K562 (cell line): ENCODE data around the gene SGSM2.

ENCODE experiments used
- GABPA ChIP-seq: fragments of 200-800 bp; sonication (Bioruptor generic); conservative IDR thresholded peaks from 2 replicates; pipeline ENCODE4 v1.6.1; 2016; ENCODE audit warnings: low read depth, missing genetic modification characterization, missing compliant biosample characterization
- HNRNPUL1 ChIP-seq: fragments of 200-400 bp; formaldehyde crosslinking; IDR thresholded peaks from 2 replicates; pipeline ENCODE4 v1.6.1; 2017; ENCODE audit warnings: low read length
- KDM1A ChIP-seq, 2 experiments: fragments of 450-650 bp; IDR thresholded peaks; 2 replicates each; pipeline ENCODE4 v1.6.1; 2016; ENCODE audit warnings: mild to moderate bottlenecking in 2 of 2
- MAFK ChIP-seq: IDR thresholded peaks from 2 replicates; pipeline ENCODE4 v1.6.1; 2011; ENCODE audit warnings: low read length, improper control_type of control experiment
- MYC ChIP-seq, 2 experiments: fragments of 250-450 bp in 1 of 2; sonication (Bioruptor Pico) in 1 of 2; IDR thresholded peaks; 2 replicates each; pipeline versions ENCODE4 v1.5.1 to v1.6.1; 2012 to 2021; ENCODE audit warnings: low read depth in 2 of 2, borderline replicate concordance in 1 of 2, improper control_type of control experiment in 1 of 2, low read length in 1 of 2, mild to moderate bottlenecking in 1 of 2, moderate library complexity in 1 of 2
- NFE2L1 ChIP-seq: fragments of 450-650 bp; IDR thresholded peaks from 2 replicates; pipeline ENCODE4 v1.6.1; 2016; ENCODE audit warnings: missing genetic modification characterization, low read depth, mild to moderate bottlenecking, missing compliant biosample characterization, moderate library complexity, borderline replicate concordance
- NFIC ChIP-seq: fragments of 450-650 bp; IDR thresholded peaks from 2 replicates; pipeline ENCODE4 v1.6.1; 2017; ENCODE audit warnings: mild to moderate bottlenecking, inconsistent platforms
- PCBP1 ChIP-seq: fragments of 200-400 bp; formaldehyde crosslinking; IDR thresholded peaks from 2 replicates; pipeline ENCODE4 v1.6.1; 2018; ENCODE audit warnings: mild to moderate bottlenecking, low read depth, low read length; ENCODE audit not compliant: poor library complexity, severe bottlenecking
- POLR2AphosphoS5 ChIP-seq: IDR thresholded peaks from 2 replicates; pipeline ENCODE4 v1.6.1; 2011; ENCODE audit warnings: mild to moderate bottlenecking, low read depth, low read length, moderate library complexity; ENCODE audit not compliant: control insufficient read depth, insufficient read depth
- SIN3A ChIP-seq, 2 experiments: fragments of 150-350 bp in 1 of 2; IDR thresholded peaks; 2 replicates each; pipeline ENCODE4 v1.6.1; 2011 to 2016; ENCODE audit warnings: borderline replicate concordance in 2 of 2, low read depth in 2 of 2, low read length in 2 of 2, mild to moderate bottlenecking in 2 of 2, moderate library complexity in 2 of 2; ENCODE audit not compliant: control insufficient read depth in 1 of 2
- ZNF146 ChIP-seq: IDR thresholded peaks from one replicate; pipeline ENCODE4 v1.6.1; 2018; ENCODE audit warnings: missing compliant biosample characterization; ENCODE audit not compliant: unreplicated experiment
- ZNF695 ChIP-seq: fragments of 450-650 bp; formaldehyde crosslinking; IDR thresholded peaks from 2 replicates; pipeline ENCODE4 v1.4.0; 2020; ENCODE audit warnings: mild to moderate bottlenecking, moderate library complexity
- TF ChIP-seq, protein P1 (sequence below), 3 experiments: IDR thresholded peaks in 2 of 3; conservative IDR thresholded peaks in 1 of 3; 2 replicates each; pipeline ENCODE4 v1.5.1; 2011 to 2012; ENCODE audit warnings: low read length in 3 of 3, mild to moderate bottlenecking in 3 of 3, control low read depth in 2 of 3, improper control_type of control experiment in 1 of 3, inconsistent platforms in 1 of 3, low read depth in 1 of 3, mixed read lengths in 1 of 3, moderate library complexity in 1 of 3; ENCODE audit not compliant: insufficient read depth in 2 of 3
- TF ChIP-seq, protein P2 (sequence below): fragments of 250-450 bp; sonication (Bioruptor Pico); IDR thresholded peaks from 2 replicates; pipeline ENCODE4 v1.5.1; 2021; ENCODE audit warnings: mild to moderate bottlenecking

DNA sequence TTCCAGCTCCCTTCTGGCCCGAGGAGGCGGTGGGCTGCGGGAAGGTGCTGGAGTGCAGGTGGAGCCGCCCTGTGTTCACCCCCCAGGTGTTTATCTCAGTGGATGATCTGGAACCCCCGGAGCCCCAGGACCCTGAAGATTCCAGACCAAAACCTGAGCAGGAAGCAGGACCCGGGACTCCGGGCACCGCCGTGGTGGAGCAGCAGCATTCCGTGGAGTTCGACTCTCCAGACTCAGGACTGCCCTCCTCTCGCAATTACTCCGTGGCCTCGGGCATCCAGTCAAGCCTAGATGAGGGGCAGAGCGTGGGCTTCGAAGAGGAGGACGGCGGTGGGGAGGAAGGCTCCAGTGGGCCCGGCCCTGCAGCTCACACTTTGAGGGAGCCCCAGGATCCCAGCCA is 38.1 kb downstream of the SGSM2 start:
- TF ChIP-seq, protein P1, sequence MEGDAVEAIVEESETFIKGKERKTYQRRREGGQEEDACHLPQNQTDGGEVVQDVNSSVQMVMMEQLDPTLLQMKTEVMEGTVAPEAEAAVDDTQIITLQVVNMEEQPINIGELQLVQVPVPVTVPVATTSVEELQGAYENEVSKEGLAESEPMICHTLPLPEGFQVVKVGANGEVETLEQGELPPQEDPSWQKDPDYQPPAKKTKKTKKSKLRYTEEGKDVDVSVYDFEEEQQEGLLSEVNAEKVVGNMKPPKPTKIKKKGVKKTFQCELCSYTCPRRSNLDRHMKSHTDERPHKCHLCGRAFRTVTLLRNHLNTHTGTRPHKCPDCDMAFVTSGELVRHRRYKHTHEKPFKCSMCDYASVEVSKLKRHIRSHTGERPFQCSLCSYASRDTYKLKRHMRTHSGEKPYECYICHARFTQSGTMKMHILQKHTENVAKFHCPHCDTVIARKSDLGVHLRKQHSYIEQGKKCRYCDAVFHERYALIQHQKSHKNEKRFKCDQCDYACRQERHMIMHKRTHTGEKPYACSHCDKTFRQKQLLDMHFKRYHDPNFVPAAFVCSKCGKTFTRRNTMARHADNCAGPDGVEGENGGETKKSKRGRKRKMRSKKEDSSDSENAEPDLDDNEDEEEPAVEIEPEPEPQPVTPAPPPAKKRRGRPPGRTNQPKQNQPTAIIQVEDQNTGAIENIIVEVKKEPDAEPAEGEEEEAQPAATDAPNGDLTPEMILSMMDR (IDR thresholded peaks at IDR 0.05 in 2 of 3, conservative IDR thresholded peaks at IDR 0.05 in 1 of 3; ENCODE audit: insufficient read depth in 2 of 3, low read depth in 1 of 3, low read length in 3 of 3) = no peak
- no peak for TF ChIP-seq POLR2AphosphoS5
- no peak for TF ChIP-seq ZNF695 (CRISPR knock-in tag)
- no peak for TF ChIP-seq ZNF146
- TF ChIP-seq GABPA (tag) = no peak
- TF ChIP-seq HNRNPUL1 = no peak
- TF ChIP-seq MYC (IDR thresholded peaks at IDR 0.05; ENCODE audit: low read depth, low read length) = no peak
- TF ChIP-seq MYC (CRISPR knock-in tag; IDR thresholded peaks at IDR 0.05; ENCODE audit: borderline replicate concordance, low read depth) = no peak
- TF ChIP-seq NFIC = no peak
- TF ChIP-seq PCBP1 = no peak
- TF ChIP-seq KDM1A (IDR thresholded peaks at IDR 0.05) = no peak
- TF ChIP-seq NFE2L1 (tag) = no peak
- no peak for TF ChIP-seq SIN3A (IDR thresholded peaks at IDR 0.05; ENCODE audit: borderline replicate concordance in 2 of 2, control insufficient read depth in 1 of 2, low read depth in 2 of 2, low read length in 2 of 2)
- TF ChIP-seq, protein P2, sequence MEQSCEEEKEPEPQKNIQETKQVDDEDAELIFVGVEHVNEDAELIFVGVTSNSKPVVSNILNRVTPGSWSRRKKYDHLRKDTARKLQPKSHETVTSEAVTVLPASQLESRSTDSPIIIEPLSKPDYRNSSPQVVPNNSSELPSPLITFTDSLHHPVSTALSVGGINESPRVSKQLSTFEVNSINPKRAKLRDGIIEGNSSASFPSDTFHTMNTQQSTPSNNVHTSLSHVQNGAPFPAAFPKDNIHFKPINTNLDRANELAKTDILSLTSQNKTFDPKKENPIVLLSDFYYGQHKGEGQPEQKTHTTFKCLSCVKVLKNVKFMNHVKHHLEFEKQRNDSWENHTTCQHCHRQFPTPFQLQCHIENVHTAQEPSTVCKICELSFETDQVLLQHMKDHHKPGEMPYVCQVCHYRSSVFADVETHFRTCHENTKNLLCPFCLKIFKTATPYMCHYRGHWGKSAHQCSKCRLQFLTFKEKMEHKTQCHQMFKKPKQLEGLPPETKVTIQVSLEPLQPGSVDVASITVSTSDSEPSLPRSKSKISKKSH (CRISPR knock-in tag) = no peak
- no peak for TF ChIP-seq MAFK
